SK-N-MC (cell line): Measurements from ENCODE around the gene ARHGEF6.
A peak's percentile ranks its signal among the peaks of the same experiment; 100 is the strongest.

Source experiments
- DNase-seq: peaks from one replicate; pipeline ENCODE4 v3.0.0-alpha.2; 2011; ENCODE audit warnings: low read depth, low spot score
- H3K27ac ChIP-seq: fragments of 200-600 bp; sonication (generic); 2 replicates; pipeline ENCODE4 v1.5.1; 2016; ENCODE audit warnings: mixed run types
- H3K36me3 ChIP-seq: fragments of 200-600 bp; sonication (generic); 2 replicates; pipeline ENCODE4 v1.6.1; 2017; ENCODE audit warnings: antibody characterized with exemption, low read length, mixed read lengths; ENCODE audit not compliant: insufficient read depth
- H3K4me3 ChIP-seq: fragments of 200-600 bp; sonication (generic); 2 replicates; pipeline ENCODE4 v1.5.1; 2016
- H3K9ac ChIP-seq: fragments of 200-600 bp; sonication (generic); 2 replicates; pipeline ENCODE4 v1.8.0; 2017; ENCODE audit warnings: mixed run types, mixed read lengths; ENCODE audit not compliant: insufficient read length
- H3K9me3 ChIP-seq: fragments of 200-600 bp; sonication (generic); 2 replicates; pipeline ENCODE4 v1.6.1; 2017; ENCODE audit warnings: low read depth, mild to moderate bottlenecking, antibody characterized with exemption, low read length, moderate library complexity, mixed read lengths
- EZH2 ChIP-seq: fragments of 200-600 bp; sonication (generic); IDR thresholded peaks from one replicate; pipeline ENCODE4 v1.6.1; 2017; ENCODE audit warnings: antibody characterized with exemption
- FOXP2 ChIP-seq: optimal IDR thresholded peaks from 2 replicates; pipeline ENCODE3; 2011; ENCODE audit warnings: mild to moderate bottlenecking, moderate library complexity; ENCODE audit not compliant: insufficient read depth; ENCODE audit errors: extremely low read length, control extremely low read depth
- POLR2AphosphoS5 ChIP-seq: IDR thresholded peaks from 2 replicates; pipeline ENCODE4 v1.6.1; 2012; ENCODE audit warnings: mild to moderate bottlenecking, low read depth, low read length, borderline replicate concordance

The ARHGEF6 gene

DNA sequence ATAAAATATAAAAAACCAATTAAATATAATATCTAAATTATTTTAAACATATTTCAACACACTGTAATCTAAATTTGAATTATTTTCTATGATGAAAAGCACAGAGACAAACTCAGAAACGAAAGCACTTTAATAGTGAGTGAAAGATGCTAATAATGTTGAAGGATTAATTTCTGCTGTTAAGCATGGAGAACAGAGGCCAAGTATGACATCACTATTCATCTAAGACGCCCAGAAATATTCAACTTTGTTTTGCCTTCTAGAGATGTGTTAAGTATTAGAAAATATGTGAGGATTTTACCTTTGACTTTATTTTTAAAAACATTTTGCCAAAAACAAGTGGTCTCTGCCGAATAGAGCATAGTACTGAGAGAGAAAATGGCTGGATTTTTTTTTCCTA, 19.3 kb downstream of the ARHGEF6 start:
- no peaks in the 10 kb centered on the region for H3K9me3 ChIP-seq
- DNase-seq = no peak
- H3K27ac ChIP-seq = peak overlapping the region; percentile 89
- H3K4me3 ChIP-seq = no peak overlapping the region
- peaks cover 5% of the 10 kb centered on the region for H3K36me3 ChIP-seq
- no peak for TF ChIP-seq EZH2
- no peak for TF ChIP-seq FOXP2
- no peak for TF ChIP-seq POLR2AphosphoS5
- no peak overlapping the region for H3K9ac ChIP-seq

DNA sequence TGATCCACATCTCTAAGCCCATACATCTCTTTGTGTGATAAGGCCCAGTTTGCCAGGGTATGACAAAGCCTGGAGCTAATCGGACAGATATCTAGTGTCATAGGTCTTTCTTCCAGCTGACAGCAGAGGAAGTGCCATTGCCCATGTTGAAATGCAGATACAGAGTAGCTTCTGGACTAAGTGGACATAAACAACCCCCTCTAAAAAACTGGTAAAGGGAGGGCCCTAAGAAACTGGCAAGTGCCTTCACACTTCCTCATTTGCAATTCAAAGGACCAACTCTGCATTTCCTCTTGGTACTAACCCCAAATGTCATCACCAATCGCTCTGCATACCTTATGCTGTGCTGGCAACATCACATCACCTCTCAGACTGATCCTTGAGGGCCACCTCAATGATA, 20.8 kb downstream of the ARHGEF6 start:
- H3K36me3 ChIP-seq = peaks cover 5% of the 10 kb centered on the region

DNA sequence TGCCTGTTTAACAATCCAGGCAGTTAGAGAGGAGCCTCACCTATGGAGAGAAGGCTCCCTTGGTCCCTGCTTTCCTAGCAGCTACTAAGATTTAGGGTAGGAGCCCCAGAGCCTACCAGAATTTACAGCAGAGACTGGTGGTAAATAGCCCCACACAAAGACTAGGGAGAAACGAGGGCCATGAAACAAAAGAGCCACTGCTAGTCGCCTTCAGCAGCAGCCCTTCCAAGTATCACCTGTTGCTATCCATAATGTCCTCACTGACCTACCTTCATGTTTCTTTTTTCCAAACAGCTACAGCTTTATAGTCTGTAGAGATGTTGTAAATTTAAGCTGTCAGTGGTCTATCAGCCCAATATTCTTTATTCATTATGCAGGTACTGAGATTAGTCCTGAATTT, 25.3 kb downstream of the ARHGEF6 start:
- no peak overlapping the region for H3K27ac ChIP-seq
- H3K36me3 ChIP-seq = no peaks in the 10 kb centered on the region
- no peak overlapping the region for H3K9ac ChIP-seq
- H3K9me3 ChIP-seq = no peaks in the 10 kb centered on the region
- DNase-seq = no peak
- H3K4me3 ChIP-seq = no peak overlapping the region
- TF ChIP-seq FOXP2 = no peak
- no peak for TF ChIP-seq EZH2
- TF ChIP-seq POLR2AphosphoS5 = no peak

More for the DNA sequence above, 20.8 kb downstream of the ARHGEF6 start:
- H3K9ac ChIP-seq = no peak overlapping the region
- TF ChIP-seq POLR2AphosphoS5 (no peak), EZH2 (no peak), FOXP2 (no peak)
- H3K9me3 ChIP-seq = no peaks in the 10 kb centered on the region
- no peak overlapping the region for H3K4me3 ChIP-seq
- H3K27ac ChIP-seq = peak overlapping the region; percentile 89; the same call in 1 of the 2 replicates
- no peak for DNase-seq

DNA sequence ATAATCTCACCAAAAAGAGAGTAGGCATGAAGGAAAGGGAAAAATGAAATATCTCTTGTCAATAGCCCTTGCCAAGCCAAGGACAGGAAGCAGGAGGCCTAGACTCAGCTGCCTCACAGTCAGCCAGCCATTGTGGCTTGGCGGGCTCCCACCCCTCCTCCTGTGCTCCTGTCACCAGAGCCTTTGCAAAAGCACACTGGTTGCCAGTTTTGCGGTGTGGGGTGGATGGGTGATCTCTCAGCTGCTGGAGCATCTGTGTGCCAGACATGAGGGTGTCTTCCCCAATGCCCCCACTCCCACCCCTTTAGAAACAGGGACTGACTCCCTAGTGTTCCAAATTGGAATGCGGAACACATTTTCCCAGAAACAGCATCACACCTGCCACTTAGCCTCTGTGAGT, 26.1 kb downstream of the ARHGEF6 start:
- TF ChIP-seq POLR2AphosphoS5 (no peak), EZH2 (no peak), FOXP2 (no peak)
- H3K4me3 ChIP-seq = no peak overlapping the region
- H3K27ac ChIP-seq = peak overlapping the region; percentile 19; the same call in 1 of the 2 replicates
- no peaks in the 10 kb centered on the region for H3K9me3 ChIP-seq
- DNase-seq = no peak
- H3K36me3 ChIP-seq = no peaks in the 10 kb centered on the region
- no peak overlapping the region for H3K9ac ChIP-seq

DNA sequence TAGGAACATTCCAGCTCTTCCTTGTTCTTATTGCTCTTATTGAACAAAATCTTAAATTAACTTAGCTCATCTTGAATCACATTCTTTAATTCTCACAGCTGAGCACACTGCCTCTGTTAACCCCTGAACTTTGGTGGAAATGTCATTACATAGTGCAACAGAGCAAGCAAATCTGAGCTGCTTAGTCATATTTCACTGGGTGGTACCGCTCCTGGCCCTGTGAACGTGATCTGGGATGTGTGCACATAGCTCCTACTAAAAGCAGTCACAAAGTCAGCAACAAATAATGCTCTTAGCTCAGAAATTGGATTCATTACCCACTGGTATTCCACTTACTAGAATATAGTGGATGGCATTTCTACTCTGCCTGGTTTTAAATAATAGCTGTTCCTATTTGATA, 27.9 kb downstream of the ARHGEF6 start:
- Histone ChIP-seq H3K4me3 (no peak overlapping the region), H3K9ac (no peak overlapping the region), H3K9me3 (no peaks in the 10 kb centered on the region), H3K36me3 (no peaks in the 10 kb centered on the region), H3K27ac (no peak overlapping the region)
- TF ChIP-seq FOXP2 (no peak), EZH2 (no peak), POLR2AphosphoS5 (no peak)
- no peak for DNase-seq

DNA sequence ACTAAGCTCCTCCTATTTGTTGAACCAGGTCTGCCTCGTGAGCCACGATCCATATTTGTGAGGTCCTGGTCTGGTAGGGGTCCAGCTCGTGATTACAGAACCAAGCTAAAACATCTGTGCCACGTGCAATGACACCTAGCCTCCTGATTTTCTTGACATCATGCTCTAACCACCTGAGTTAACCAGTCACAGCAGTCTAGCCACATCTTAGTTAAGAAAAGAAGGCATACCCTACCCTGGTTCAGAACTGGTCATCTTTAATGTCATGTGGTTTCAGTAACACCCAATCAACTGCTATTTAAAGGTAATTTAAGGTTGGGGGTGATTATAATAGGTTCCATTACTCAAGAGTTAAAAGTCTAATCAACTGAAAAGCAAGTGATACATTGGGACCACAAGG, 28.4 kb downstream of the ARHGEF6 start:
- H3K9ac ChIP-seq = no peak overlapping the region
- no peak for DNase-seq
- H3K9me3 ChIP-seq = no peaks in the 10 kb centered on the region
- TF ChIP-seq EZH2 (no peak), POLR2AphosphoS5 (no peak), FOXP2 (no peak)
- no peaks in the 10 kb centered on the region for H3K36me3 ChIP-seq
- H3K27ac ChIP-seq = no peak overlapping the region
- H3K4me3 ChIP-seq = no peak overlapping the region

DNA sequence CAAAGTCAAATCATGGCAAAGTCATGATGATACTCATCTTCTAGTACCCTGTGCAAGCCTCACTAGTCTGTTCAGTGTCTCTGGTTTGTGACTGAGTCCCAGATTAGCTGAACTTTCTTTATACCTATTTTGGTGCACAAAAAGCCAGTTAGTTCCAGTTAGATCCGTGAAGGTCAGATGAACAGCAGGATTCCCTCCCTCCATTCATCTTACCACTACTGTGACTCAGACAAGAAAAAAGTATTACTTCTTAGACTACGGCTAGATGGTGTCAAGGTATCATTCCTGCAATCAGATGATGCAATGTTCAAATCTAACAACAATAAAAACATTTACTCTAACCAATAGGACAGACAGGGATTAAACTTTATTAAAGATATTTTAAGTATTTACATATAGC, 30.4 kb downstream of the ARHGEF6 start:
- Histone ChIP-seq H3K9ac (no peak overlapping the region), H3K9me3 (no peaks in the 10 kb centered on the region), H3K36me3 (no peaks in the 10 kb centered on the region), H3K4me3 (no peak overlapping the region), H3K27ac (no peak overlapping the region)
- no peak for DNase-seq
- TF ChIP-seq EZH2 = no peak
- TF ChIP-seq POLR2AphosphoS5 = no peak
- TF ChIP-seq FOXP2 = no peak

DNA sequence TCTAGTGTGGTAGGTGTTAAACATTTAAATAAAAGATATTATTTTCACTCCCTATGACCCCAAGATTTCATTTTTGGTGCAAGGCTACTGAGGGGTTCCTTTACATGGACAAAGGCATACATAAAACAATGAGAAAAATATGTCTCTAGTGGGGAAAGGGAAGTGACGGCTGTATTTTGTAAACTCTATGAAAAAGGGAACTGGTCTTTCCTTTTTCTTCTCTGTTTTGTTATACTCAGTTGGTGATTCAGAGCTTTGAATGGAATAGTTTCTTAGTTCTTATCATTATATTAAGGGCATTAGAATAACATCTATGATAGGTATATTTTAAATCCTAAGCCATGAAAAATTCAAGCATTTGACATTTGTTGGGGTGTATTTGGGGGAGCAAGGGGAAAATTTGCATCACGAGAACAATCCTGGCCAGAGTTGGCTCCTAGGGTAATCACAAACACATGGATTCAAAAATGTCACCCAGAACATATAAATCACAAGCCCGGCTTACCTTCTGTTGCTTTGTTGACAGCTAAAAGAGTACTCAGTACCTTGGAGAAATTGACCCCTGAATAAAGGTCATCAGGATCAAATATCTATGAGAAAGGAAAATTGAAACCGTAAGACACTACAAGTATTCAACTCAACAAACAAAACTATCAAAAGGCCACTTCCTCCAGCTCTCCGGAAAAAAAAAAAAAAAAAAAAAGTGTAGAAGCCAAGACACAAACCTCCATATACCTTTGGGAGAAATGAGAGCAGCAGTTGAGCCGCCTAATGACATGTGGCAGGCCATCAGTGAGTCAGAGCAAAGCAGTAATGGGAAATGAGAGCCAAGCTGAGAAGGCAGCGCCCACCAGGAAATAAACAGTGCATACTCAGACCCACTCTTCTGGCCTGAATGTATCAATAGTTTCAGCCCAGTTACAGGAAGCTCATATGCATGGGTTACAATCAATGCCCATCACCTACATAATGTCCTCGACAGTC, 33.4 kb downstream of the ARHGEF6 start:
- Histone ChIP-seq H3K9me3 (no peaks in the 10 kb centered on the region), H3K9ac (no peak overlapping the region), H3K36me3 (peaks cover 7% of the 10 kb centered on the region; the same call in 1 of the 2 replicates), H3K4me3 (no peak overlapping the region), H3K27ac (no peak overlapping the region)
- no peak for TF ChIP-seq FOXP2
- no peak for DNase-seq

DNA sequence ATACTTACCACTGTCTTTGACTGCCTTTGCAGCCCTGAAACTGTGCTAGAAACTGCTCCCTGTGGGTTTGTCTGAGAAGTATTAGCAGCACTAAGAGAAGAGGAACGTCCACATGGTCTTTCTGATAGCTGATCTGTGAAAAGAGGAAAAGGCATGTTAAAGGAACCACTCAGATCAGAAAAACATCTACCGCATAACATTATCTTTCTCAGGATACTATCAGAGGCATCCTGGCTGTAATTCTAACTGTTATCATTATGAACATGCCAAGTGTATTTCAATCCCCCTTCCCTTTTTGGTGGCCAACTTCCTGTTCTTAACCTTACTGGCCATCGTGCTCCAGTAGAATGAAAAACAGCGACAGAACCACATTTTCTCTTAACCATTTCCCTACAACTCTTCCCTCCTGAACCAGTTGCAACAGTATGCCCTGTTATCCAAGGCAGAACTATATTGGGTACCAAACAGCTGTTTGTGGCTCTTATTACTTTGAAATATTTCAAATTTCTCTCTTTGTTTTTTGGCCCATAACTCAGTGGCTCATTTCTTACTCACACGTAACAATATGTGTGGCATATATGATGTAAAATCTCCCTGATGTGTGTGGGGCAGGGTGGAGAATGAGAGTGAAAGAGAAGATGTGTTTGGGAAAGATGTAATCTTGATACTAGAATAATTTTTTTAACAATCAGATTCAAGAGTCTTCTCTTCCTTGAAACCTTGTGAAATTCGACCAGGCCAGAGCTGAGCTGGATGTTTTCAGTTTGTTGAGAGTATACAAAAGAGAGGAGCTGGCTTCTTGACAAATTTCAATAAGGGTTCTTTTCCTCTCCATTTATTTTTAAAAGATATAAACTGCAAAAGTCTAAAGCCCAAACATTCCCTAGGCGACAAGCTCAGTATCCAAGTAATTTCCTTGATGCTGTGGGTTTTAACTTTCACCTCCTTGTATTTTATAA, 35.2 kb downstream of the ARHGEF6 start:
- H3K9me3 ChIP-seq = no peaks in the 10 kb centered on the region
- peaks cover 7% of the 10 kb centered on the region; the same call in 1 of the 2 replicates for H3K36me3 ChIP-seq
- no peak for DNase-seq
- H3K4me3 ChIP-seq = no peak overlapping the region
- no peak for TF ChIP-seq FOXP2
- no peak for TF ChIP-seq POLR2AphosphoS5
- TF ChIP-seq EZH2 = no peak
- no peak overlapping the region for H3K27ac ChIP-seq
- no peak overlapping the region for H3K9ac ChIP-seq
